ENCODE data around the gene RNLS.

RNLS gene

DNA sequence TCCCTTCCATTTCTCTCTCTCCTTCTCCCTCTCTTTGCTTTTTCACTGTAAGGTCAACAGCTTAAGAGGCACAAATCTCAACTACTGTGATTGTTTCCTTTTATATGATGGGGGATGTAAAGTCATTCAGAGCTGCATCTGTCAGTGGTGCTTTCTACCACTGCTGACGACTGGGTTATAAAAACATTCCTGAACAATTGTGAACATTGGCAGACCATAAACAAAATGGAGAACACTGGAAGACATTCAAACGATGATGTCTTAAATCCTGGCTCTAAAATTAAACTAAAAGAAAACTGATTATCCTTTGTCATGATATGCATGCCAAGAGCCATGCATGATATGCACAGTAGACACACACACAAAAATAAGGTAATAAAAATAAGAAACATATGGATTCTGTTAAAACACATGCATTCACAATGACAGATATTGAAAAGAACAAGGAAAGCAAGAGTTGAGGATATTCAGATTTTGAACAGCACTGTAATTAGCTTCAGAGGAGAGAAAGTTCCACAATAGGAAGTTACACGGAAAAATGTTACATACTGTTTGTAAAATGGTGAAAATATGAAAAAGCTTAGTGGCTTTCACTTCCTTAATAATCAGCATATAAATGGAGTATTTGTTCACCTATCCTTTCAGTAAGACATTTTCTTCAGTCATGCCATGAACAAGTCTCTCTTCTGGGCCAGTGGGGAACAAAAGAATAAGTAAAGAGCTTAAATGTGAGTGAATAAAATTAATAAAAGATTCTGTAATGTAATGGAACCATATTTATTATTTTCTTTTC lies 89.2 kb downstream of the RNLS start:
- TF ChIP-seq, protein P1, sequence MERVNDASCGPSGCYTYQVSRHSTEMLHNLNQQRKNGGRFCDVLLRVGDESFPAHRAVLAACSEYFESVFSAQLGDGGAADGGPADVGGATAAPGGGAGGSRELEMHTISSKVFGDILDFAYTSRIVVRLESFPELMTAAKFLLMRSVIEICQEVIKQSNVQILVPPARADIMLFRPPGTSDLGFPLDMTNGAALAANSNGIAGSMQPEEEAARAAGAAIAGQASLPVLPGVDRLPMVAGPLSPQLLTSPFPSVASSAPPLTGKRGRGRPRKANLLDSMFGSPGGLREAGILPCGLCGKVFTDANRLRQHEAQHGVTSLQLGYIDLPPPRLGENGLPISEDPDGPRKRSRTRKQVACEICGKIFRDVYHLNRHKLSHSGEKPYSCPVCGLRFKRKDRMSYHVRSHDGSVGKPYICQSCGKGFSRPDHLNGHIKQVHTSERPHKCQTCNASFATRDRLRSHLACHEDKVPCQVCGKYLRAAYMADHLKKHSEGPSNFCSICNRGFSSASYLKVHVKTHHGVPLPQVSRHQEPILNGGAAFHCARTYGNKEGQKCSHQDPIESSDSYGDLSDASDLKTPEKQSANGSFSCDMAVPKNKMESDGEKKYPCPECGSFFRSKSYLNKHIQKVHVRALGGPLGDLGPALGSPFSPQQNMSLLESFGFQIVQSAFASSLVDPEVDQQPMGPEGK (CRISPR knock-in tag; IDR thresholded peaks at IDR 0.05; ENCODE audit: borderline replicate concordance), result no peak
- TF ChIP-seq CSDC2 (CRISPR knock-in tag; IDR thresholded peaks at IDR 0.05) (no peak), ZFP30 (CRISPR knock-in tag; IDR thresholded peaks at IDR 0.05) (0 out of 2 replicates have a peak, but pooled peaks have one; percentile 13), ZNF70 (CRISPR knock-in tag; IDR thresholded peaks at IDR 0.05) (no peak), SNAI2 (CRISPR knock-in tag; IDR thresholded peaks at IDR 0.05) (no peak), ISL1 (CRISPR knock-in tag; IDR thresholded peaks at IDR 0.05) (peak; percentile 39), TCF4 (CRISPR knock-in tag; IDR thresholded peaks at IDR 0.05; ENCODE audit: borderline replicate concordance) (no peak)
- TF ChIP-seq, protein P2, sequence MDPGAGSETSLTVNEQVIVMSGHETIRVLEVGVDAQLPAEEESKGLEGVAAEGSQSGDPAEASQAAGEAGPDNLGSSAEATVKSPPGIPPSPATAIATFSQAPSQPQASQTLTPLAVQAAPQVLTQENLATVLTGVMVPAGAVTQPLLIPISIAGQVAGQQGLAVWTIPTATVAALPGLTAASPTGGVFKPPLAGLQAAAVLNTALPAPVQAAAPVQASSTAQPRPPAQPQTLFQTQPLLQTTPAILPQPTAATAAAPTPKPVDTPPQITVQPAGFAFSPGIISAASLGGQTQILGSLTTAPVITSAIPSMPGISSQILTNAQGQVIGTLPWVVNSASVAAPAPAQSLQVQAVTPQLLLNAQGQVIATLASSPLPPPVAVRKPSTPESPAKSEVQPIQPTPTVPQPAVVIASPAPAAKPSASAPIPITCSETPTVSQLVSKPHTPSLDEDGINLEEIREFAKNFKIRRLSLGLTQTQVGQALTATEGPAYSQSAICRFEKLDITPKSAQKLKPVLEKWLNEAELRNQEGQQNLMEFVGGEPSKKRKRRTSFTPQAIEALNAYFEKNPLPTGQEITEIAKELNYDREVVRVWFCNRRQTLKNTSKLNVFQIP (CRISPR knock-in tag; IDR thresholded peaks at IDR 0.05; ENCODE audit: borderline replicate concordance, low read depth), result no peak
- peak; percentile 33; the same call in 2 of the 3 replicates for ATAC-seq

DNA sequence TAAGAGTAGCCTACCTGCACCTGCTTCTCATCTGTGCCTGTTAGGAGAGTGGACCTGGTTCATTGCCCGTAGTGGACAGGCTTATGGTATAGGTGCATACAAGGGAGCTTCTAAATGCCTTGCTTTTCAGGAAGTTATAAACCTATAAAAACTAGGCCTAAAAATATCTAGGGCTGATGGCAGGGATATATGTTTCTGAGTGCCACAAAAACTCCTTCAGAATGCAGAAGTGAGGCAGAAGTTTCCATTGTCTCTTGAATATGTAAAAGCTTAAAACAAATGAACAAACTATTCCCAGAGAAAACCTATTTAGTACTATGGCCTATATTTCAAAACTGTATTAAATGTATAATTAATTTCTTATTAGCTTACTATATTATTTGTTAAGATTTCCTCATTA lies 91.8 kb downstream of the RNLS start:
- ATAC-seq, result no peak
- TF ChIP-seq ZNF8 (CRISPR knock-in tag; IDR thresholded peaks at IDR 0.05), result no peak
- no peak for TF ChIP-seq RARB (CRISPR knock-in tag; IDR thresholded peaks at IDR 0.05)
- TF ChIP-seq, protein P1 (CRISPR knock-in tag; IDR thresholded peaks at IDR 0.05; ENCODE audit: borderline replicate concordance), result no peak
- no peak for TF ChIP-seq GLIS3 (CRISPR knock-in tag; IDR thresholded peaks at IDR 0.05)
- TF ChIP-seq, protein P2 (CRISPR knock-in tag; IDR thresholded peaks at IDR 0.05; ENCODE audit: borderline replicate concordance, low read depth), result no peak
- no peak for TF ChIP-seq OSR1 (CRISPR knock-in tag; IDR thresholded peaks at IDR 0.05)
- no peak for TF ChIP-seq BACH2 (CRISPR knock-in tag; IDR thresholded peaks at IDR 0.05; ENCODE audit: borderline replicate concordance)
- TF ChIP-seq ZFP3 (CRISPR knock-in tag; IDR thresholded peaks at IDR 0.05), result no peak
- no peak for TF ChIP-seq TSHZ2 (CRISPR knock-in tag; IDR thresholded peaks at IDR 0.05)
- no peak for TF ChIP-seq CSDC2 (CRISPR knock-in tag; IDR thresholded peaks at IDR 0.05)
- TF ChIP-seq CREB5 (CRISPR knock-in tag; IDR thresholded peaks at IDR 0.05; ENCODE audit: low read depth), result no peak
- no peak for TF ChIP-seq ZFP30 (CRISPR knock-in tag; IDR thresholded peaks at IDR 0.05)
- no peak for TF ChIP-seq ZNF70 (CRISPR knock-in tag; IDR thresholded peaks at IDR 0.05)
- TF ChIP-seq ARNTL (CRISPR knock-in tag; IDR thresholded peaks at IDR 0.05; ENCODE audit: borderline replicate concordance, low read depth), result no peak
- no peak for TF ChIP-seq TOX (CRISPR knock-in tag; IDR thresholded peaks at IDR 0.05; ENCODE audit: borderline replicate concordance)

Data from SK-N-SH treated with all-trans-retinoic acid at 6 μM for 48 hours (cell line).